ENCODE results near the gene TIAM2. TPM values are rescaled to one million over a fixed set of nuclear protein-coding genes. Genes with fewer than 3 reads are reported as not detected.

The TIAM2 gene
- polyA plus RNA-seq, 1 experiment: 12.6 TPM

GRCh38 chr6:155026706-155027045 lies 31.6 kb downstream of the TIAM2 start:
- no peak overlapping the region for H3K4me3 ChIP-seq (ENCODE audit: low read depth, low read length)
- H3K27me3 ChIP-seq (ENCODE audit: control insufficient read depth, insufficient read depth, low read length): no peaks in the 10 kb centered on the region
- DNase-seq (ENCODE audit: low read depth, low spot score): no peak
- POLR2A ChIA-PET: no interaction called here
- no peak for TF ChIP-seq CTCF (IDR thresholded peaks at IDR 0.05; ENCODE audit: low read depth, low read length)
- CTCF ChIA-PET: no interaction called here
- H3K9me3 ChIP-seq (ENCODE audit: control insufficient read depth, insufficient read depth, low read length): no peaks in the 10 kb centered on the region
- H3K27ac ChIP-seq (ENCODE audit: low read depth, low read length): no peak overlapping the region

DNA sequence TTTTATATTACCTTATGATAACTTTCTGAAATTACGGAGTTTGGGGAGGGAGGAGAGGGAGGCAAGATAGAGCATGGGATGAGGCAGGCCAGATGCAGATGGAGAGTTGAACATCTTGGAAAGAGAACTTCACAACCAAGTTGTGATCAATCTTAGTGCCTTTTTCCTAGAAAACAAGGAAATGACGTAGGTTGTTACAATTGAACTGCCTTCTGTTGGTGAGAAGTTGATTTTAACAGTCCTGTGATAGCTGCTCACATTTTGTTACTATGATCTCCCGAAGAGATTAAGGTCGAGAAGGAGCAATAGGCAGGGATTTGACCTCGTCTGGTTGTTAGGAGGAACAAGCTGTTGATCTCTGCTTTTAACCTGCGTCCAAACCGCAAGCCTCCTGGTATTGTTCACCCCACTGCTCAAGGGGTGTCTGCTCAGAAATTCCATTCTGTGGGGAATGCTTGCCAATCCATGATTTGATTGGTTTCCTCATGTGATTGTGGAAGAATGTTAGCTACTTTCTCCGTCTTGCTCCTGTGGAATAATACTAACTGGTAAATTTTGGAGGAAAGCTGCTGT lies 35.1 kb downstream of the TIAM2 start:
- POLR2A ChIA-PET: no interaction called here
- TF ChIP-seq CTCF (IDR thresholded peaks at IDR 0.05; ENCODE audit: low read depth, low read length): no peak
- no peak overlapping the region for H3K27ac ChIP-seq (ENCODE audit: low read depth, low read length)

GRCh38 chr6:155031091-155031490 lies 36.0 kb downstream of the TIAM2 start:
- H3K27ac ChIP-seq (ENCODE audit: low read depth, low read length): no peak overlapping the region
- no peak for DNase-seq (ENCODE audit: low read depth, low spot score)
- no peaks in the 10 kb centered on the region for H3K27me3 ChIP-seq (ENCODE audit: control insufficient read depth, insufficient read depth, low read length)
- H3K9me3 ChIP-seq (ENCODE audit: control insufficient read depth, insufficient read depth, low read length): no peaks in the 10 kb centered on the region; the same call in 1 of the 2 replicates
- TF ChIP-seq CTCF (IDR thresholded peaks at IDR 0.05; ENCODE audit: low read depth, low read length): no peak
- CTCF ChIA-PET: no interaction called here
- no peak overlapping the region for H3K4me3 ChIP-seq (ENCODE audit: low read depth, low read length)
- POLR2A ChIA-PET: interaction anchor here (0.6 kb wide), 1 partner anchor 153 kb away, joined by 3 read pairs; no protein-coding TSS in a partner anchor

More for the DNA sequence above, 35.1 kb downstream of the TIAM2 start:
- no peak for DNase-seq (ENCODE audit: low read depth, low spot score)
- H3K27me3 ChIP-seq (ENCODE audit: control insufficient read depth, insufficient read depth, low read length): no peaks in the 10 kb centered on the region
- H3K9me3 ChIP-seq (ENCODE audit: control insufficient read depth, insufficient read depth, low read length): no peaks in the 10 kb centered on the region; the same call in 1 of the 2 replicates
- CTCF ChIA-PET: no interaction called here
- no peak overlapping the region for H3K4me3 ChIP-seq (ENCODE audit: low read depth, low read length)

- H3K9me3 ChIP-seq (ENCODE audit: control insufficient read depth, insufficient read depth, low read length): no peaks in the 10 kb centered on the region; the same call in 1 of the 2 replicates
- POLR2A ChIA-PET: no interaction called here
- DNase-seq (ENCODE audit: low read depth, low spot score): no peak
- H3K4me3 ChIP-seq (ENCODE audit: low read depth, low read length): no peak overlapping the region
- CTCF ChIA-PET: no interaction called here
- TF ChIP-seq CTCF (IDR thresholded peaks at IDR 0.05; ENCODE audit: low read depth, low read length): no peak
- H3K27ac ChIP-seq (ENCODE audit: low read depth, low read length): no peak overlapping the region
- no peaks in the 10 kb centered on the region for H3K27me3 ChIP-seq (ENCODE audit: control insufficient read depth, insufficient read depth, low read length)
These were observed 38.1 kb downstream of the TIAM2 start for GRCh38 chr6:155033021-155033791.

DNA sequence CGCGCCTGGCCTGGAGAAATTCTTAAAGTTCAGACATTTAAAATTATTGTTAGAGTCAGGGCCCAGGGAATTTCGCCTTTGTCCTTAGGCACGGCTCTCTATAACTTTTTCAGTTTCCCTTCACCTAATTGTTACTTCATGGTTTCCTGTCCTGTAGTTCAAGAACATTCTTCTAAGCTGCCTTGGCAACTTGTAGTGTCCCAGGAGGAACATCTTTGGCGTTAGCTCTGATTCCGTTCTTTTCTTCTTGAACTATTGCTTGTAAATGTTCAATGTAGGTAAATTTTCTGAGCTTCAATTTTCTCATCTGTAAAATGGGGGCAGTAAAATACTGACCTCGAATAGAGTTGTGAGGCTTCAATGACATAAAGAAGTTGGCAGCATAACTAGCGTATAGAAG lies 41.8 kb downstream of the TIAM2 start:
- DNase-seq (ENCODE audit: low read depth, low spot score): no peak
- no peak for TF ChIP-seq CTCF (IDR thresholded peaks at IDR 0.05; ENCODE audit: low read depth, low read length)
- ChIA-PET POLR2A (no interaction called here), CTCF (no interaction called here)
- Histone ChIP-seq H3K27ac (ENCODE audit: low read depth, low read length) (no peak overlapping the region), H3K27me3 (ENCODE audit: control insufficient read depth, insufficient read depth, low read length) (peaks cover 2% of the 10 kb centered on the region), H3K9me3 (ENCODE audit: control insufficient read depth, insufficient read depth, low read length) (no peaks in the 10 kb centered on the region; the same call in 1 of the 2 replicates), H3K4me3 (ENCODE audit: low read depth, low read length) (no peak overlapping the region)
